ENCODE measurements around the gene PIK3R5. TPM values are rescaled to one million over a fixed set of nuclear protein-coding genes. Genes with fewer than 3 reads are reported as not detected.
"Not testable (repeated sequence)": the region's sequence is repeated elsewhere in the genome, so short reads cannot be mapped to it uniquely, and the experiment has no call there.

PIK3R5 gene
- total RNA-seq, 2 donors from 2014 or later, result 112 to 119 TPM

DNA sequence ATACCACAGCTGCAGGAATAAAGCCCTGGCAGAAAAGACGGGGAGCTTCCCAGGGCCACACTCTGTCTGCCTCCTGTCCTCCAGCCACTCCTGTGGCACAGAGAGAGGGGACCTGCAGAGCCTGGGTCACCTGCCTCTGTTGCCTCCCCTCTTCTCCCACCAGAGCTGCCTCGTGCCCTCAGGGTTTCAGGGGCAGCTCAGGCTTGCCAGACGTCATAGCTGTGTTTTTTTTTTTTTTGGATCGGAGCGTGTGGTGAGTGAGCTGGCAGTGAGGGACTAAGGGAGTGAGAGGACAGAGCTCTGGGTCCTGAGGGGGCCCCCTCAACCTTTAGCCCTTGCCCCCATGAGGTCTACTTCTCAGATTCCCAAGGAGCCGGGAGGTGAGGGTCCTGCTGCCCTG, 100.1 kb downstream of the PIK3R5 start:
- Mint-ChIP-seq H3K36me3 (no peaks in the 10 kb centered on the region), H3K4me1 (ENCODE audit: low read depth in 2 of 2) (peaks cover 52 to 61% of the 10 kb centered on the region in 2 donors), H3K4me3 (no peak overlapping the region), H3K9me3 (no peaks in the 10 kb centered on the region), H3K27ac (no peak overlapping the region), H3K27me3 (no peaks in the 10 kb centered on the region)
- DNase-seq (ENCODE audit: low spot score) (no peak), ATAC-seq (no peak)

DNA sequence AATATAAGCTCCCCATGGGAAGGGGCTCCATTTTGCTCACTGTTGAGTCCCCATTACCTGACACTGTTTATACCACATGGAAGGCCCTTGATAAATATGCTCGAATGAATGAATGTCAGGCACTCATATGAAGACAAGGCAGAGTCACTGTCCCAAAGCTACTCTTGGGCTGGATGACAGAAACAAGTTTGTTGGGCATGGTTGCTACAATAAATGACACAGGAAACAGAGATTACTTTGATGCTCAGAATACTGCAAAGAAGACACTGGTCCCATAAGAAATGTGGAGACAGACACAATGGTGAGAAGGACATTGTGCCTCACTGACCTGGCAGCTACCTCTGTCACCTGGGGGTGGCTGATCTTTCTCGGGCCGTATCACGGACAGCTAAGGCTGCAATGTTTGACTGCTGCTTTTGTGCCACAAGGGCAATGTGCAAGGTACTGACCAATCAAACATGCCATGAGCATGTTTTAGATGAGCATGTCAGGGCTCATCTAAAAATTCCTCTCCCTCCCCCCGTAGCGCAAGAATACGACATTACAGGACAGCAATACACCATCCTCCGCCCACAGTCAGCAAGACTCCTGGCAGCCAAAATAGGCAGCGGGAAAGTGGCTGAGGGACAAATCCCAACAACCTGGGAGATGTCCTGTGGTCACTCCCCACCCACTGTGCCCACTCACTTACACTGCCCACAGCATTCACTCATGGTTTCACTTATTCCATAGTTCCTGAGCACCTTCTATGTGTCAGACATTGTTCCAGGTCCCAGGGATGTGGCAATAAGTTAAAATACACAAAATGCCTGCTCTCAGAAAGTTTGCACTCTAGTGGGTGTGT, 103.1 kb downstream of the PIK3R5 start:
- Mint-ChIP-seq H3K27ac (no peak overlapping the region), H3K27me3 (no peaks in the 10 kb centered on the region), H3K36me3 (no peaks in the 10 kb centered on the region), H3K9me3 (no peaks in the 10 kb centered on the region), H3K4me3 (peak overlapping the region; percentile 19), H3K4me1 (ENCODE audit: low read depth in 2 of 2) (peaks cover 43 to 52% of the 10 kb centered on the region in 2 donors)
- DNase-seq (ENCODE audit: low spot score), result no peak
- no peak for ATAC-seq

DNA sequence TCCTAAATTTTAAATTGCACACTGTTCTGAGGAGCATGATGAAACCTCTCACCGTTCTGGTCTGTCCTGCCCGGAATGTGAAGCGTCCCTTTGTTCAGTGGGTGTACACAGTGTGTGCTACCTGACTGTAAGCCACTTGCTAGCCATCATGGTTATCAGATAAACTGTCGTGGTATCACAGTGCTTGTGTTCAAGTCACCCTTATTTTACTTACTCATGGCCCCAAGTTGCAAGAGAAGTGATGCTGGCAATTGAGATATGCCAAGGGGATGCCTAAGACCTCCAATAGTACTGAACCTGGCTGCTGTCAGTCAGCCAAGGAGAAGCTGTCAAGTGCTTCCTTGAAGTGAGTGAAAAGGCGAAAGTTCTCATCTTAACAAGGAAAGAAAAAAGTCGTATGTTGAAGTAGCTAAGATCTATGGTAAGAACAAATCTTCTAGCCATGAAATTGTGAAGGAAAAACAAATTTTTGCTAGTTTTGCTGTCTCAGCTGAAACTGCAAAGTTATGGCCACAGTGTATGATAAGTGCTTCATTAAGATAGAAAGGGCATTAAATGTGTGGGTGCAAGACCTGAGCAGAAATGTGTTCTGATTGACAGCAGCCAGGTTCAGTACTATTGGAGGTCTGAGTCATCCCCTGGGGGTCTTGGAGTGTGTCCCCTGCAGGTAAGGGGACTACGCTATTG, 103.9 kb downstream of the PIK3R5 start:
- peak overlapping the region in 1 of 2 donors; percentile 63 for H3K27ac Mint-ChIP-seq
- H3K4me3 Mint-ChIP-seq, result peak overlapping the region; percentile 69

DNA sequence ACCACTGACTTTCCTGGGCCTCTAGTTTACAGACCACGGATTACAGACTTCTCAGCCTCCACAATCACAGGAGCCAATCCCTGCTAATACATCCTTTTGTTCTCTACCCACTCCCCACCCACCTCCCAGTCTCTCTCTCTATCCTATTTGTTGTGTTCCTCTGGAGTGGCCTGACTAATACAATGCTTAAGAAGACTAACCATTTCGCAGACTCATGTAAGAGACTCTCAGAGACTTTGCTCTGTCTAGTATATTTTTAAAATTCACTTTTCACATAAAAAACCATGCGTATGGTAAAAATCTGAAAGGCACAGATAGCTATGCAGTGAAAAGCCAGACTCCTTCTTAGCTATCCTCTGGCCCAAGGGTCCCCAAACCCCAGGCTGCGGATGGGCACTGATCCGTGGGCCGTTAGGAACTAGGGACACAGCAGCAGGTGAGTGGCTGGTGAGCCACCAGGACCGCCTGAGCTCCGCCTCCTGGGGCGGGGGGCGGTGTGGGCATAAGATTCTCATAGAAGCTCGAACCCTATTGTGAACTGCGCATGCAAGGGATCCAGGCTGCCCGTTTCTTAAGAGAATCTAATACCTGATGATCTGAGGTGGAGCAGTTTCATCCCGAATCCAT, 105.6 kb downstream of the PIK3R5 start:
- H3K27ac Mint-ChIP-seq, result peak overlapping the region; percentile 45 to 83
- ATAC-seq (no peak), DNase-seq (ENCODE audit: low spot score) (no peak)
- H3K36me3 Mint-ChIP-seq, result no peaks in the 10 kb centered on the region
- H3K9me3 Mint-ChIP-seq, result no peaks in the 10 kb centered on the region
- H3K4me1 Mint-ChIP-seq (ENCODE audit: low read depth in 2 of 2), result peaks cover 36 to 41% of the 10 kb centered on the region in 2 donors
- H3K27me3 Mint-ChIP-seq, result no peaks in the 10 kb centered on the region
- H3K4me3 Mint-ChIP-seq, result peak overlapping the region; percentile 77

More for the DNA sequence above, 103.9 kb downstream of the PIK3R5 start:
- Mint-ChIP-seq H3K9me3 (no peaks in the 10 kb centered on the region), H3K36me3 (no peaks in the 10 kb centered on the region), H3K27me3 (no peaks in the 10 kb centered on the region), H3K4me1 (ENCODE audit: low read depth in 2 of 2) (peaks cover 39 to 44% of the 10 kb centered on the region in 2 donors)
- ATAC-seq (peak; percentile 41 to 59), DNase-seq (ENCODE audit: low spot score) (no peak)

DNA sequence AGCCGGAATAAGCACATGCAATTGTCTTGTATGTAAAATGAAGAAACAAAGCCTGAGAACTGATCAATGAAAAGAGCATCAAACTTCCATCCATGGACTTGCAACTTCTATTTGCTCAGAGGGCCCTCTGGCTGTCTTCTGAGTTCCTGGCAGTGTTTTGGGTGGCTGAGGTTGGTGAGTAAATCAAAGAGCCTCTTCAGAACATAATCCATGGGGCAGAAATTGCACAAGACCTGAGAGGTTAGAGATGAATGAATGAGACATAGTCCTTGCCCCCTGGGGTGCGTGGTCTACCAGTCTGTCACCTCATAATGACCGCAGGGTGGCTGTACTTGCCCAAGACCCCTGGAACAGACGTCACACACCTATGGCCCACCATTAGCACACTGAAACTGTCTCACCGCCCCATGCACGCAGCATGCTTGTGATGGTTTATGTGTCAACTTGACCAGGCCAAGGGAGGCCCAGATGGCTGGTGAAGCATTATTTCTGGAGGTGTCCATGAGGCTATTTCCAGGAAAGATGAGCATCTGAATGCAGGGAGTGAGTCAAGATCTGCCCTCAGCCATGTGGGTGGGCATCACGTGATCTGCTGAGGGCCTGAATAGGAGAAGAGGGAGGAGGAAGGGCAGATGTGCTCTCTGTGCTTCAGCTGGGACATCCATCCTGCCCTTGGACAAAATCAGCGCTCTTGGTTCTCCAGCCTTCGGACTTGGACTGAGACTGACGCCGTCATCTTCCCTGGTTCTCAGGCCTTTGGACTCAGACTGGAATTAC, 106.3 kb downstream of the PIK3R5 start:
- Mint-ChIP-seq H3K27ac (peak overlapping the region; percentile 45 to 83), H3K36me3 (no peaks in the 10 kb centered on the region), H3K27me3 (no peaks in the 10 kb centered on the region), H3K4me1 (ENCODE audit: low read depth in 2 of 2) (peaks cover 36 to 41% of the 10 kb centered on the region in 2 donors), H3K4me3 (peak overlapping the region; percentile 77), H3K9me3 (no peaks in the 10 kb centered on the region)
- peak; percentile 81 to 84 for ATAC-seq
- DNase-seq (ENCODE audit: low spot score), result peak; percentile 64

DNA sequence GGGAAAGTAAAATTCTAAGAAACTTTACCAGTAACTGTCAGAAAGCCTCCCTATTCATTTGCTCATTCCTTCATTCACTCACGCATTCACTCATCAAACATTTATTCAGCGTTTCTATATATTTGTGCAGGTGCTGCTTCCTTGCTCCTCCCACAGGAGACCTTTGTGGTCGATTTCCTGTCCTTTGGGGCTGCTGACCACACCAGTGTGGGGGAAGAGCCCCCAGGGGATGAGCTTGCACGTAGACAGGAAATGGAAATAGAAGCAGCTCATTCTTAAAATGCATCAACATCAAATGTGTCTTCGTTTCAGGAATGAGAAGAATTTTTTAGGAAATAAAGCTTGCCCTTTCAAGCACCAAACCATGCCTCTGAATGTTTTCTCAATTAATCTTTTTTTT, 107.6 kb downstream of the PIK3R5 start:
- H3K27me3 Mint-ChIP-seq, result no peaks in the 10 kb centered on the region
- no peaks in the 10 kb centered on the region for H3K36me3 Mint-ChIP-seq
- H3K4me3 Mint-ChIP-seq, result peak overlapping the region; percentile 62
- peak overlapping the region; percentile 45 to 83 for H3K27ac Mint-ChIP-seq
- peak; percentile 65 to 68 for ATAC-seq
- no peaks in the 10 kb centered on the region for H3K9me3 Mint-ChIP-seq
- DNase-seq (ENCODE audit: low spot score), result no peak
- H3K4me1 Mint-ChIP-seq (ENCODE audit: low read depth in 2 of 2), result peaks cover 36 to 41% of the 10 kb centered on the region in 2 donors

DNA sequence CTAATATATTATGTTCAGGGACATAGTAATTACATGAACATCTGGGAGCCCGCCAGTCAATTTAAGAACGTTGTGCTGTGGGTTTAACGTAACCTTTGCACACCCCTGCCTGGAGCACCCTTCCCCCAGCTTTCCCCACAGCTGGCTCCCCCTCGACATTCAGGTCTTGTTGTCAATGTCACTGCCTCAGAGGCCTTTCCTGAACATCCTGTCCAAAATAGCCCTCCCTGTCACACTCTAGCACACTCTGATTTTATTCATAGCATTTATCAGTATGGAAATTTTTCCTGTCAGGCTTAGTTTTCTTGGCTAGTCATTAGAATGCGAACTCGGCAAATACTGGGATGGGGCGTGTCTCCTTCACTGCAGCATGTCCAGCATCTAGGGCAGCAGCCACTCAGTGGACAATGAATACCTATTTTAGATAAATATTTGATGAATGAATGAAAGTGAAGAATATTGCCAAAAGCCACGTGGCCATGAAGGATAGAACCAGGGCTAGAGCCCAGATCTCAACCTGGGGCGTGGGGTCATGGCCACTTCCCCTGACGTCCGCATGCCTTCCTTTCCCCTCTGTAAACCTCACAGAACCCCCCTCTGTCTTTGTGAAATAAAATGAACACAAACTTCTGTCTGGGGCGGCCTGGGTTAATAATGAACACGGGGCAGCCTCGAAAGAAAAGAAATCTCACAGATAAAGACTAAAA, 108.5 kb downstream of the PIK3R5 start:
- H3K36me3 Mint-ChIP-seq, result no peaks in the 10 kb centered on the region
- peaks cover 30 to 32% of the 10 kb centered on the region in 2 donors for H3K4me1 Mint-ChIP-seq (ENCODE audit: low read depth in 2 of 2)
- H3K9me3 Mint-ChIP-seq, result no peaks in the 10 kb centered on the region
- no peak for ATAC-seq
- H3K27me3 Mint-ChIP-seq, result no peaks in the 10 kb centered on the region
- no peak for DNase-seq (ENCODE audit: low spot score)
- H3K4me3 Mint-ChIP-seq, result peak overlapping the region; percentile 62
- H3K27ac Mint-ChIP-seq, result no peak overlapping the region

DNA sequence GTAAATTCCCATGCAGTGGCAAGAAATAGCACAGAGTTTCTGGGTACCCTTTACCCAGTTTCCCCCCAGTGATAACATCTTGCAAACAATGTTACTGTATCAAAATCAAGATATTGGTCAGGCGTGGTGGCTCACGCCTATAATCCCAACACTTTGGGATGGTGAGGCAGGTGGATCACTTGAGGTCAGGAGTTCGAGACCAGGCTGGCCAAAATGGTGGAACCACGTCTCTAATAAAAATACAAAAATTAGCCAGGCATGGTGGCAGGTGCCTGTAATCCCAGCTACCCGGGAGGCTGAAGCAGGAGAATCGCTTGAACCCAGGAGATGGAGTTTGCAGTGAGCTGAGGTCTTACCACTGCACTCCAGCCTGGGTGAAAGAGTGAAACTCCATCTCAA, 109.3 kb downstream of the PIK3R5 start:
- not testable (repeated sequence) for H3K4me3 Mint-ChIP-seq; H3K9me3 Mint-ChIP-seq; H3K27ac Mint-ChIP-seq; ATAC-seq; H3K27me3 Mint-ChIP-seq; H3K36me3 Mint-ChIP-seq; DNase-seq (ENCODE audit: low spot score)
- peaks cover 21 to 24% of the 10 kb centered on the region in 2 donors for H3K4me1 Mint-ChIP-seq (ENCODE audit: low read depth in 2 of 2)

DNA sequence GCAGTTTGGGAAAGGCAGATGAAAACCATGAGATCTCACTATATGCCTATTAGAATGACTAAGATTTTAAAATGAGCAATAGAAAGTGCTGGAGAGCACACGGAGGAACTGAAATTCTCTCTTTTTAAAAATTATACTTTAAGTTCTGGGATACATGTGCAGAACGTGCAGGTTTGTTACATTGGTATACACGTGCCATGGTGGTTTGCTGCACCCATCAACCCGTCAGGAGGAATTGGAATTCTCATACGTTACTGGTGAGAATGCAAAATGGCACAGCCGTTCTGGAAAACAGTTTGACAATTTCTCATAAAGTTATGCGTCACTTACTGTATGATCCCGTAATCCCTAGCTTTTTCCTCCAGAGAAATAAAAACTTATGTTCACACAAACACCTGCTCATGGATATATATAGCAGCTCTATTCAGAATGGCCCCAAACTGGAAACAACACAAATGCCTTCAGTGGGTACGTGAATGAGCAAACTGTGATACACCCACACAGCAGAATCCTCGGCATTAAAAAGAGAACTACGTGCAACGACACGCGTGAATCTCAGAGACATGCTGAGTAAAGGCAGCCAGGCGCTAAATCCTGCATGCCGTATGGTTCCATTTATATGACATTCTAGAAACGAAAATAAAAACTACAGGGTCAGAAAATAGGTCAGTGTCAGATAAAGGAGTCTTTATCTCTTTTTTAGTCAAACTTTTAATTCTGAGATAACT, 109.9 kb downstream of the PIK3R5 start:
- no peak overlapping the region for H3K27ac Mint-ChIP-seq
- H3K4me3 Mint-ChIP-seq, result no peak overlapping the region
- ATAC-seq, result no peak
- H3K4me1 Mint-ChIP-seq (ENCODE audit: low read depth in 2 of 2), result peaks cover 19 to 20% of the 10 kb centered on the region in 2 donors
- DNase-seq (ENCODE audit: low spot score), result no peak
- no peaks in the 10 kb centered on the region for H3K9me3 Mint-ChIP-seq
- H3K36me3 Mint-ChIP-seq, result no peaks in the 10 kb centered on the region
- no peaks in the 10 kb centered on the region for H3K27me3 Mint-ChIP-seq

DNA sequence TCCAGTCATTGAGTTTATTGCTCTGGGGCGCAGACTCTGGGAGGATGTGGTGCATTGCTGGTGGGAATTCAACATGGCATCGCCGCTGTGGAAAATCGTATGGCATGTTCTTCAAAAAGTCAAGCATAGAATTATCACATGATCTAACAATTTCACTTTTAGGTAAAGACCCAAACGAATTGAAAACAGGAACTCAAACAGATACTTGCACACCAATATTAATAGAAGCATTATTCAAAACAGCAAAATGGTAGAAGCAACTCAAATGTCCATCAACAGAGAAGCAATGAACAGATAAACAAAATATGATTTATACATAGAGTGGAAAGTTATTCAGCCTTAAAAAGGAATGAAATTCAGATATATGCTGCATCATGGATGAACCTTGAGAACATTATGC, 113.9 kb downstream of the PIK3R5 start:
- H3K27me3 Mint-ChIP-seq, result no peaks in the 10 kb centered on the region
- no peaks in the 10 kb centered on the region for H3K4me1 Mint-ChIP-seq (ENCODE audit: low read depth in 2 of 2)
- no peaks in the 10 kb centered on the region for H3K9me3 Mint-ChIP-seq
- H3K4me3 Mint-ChIP-seq, result no peak overlapping the region
- no peak overlapping the region for H3K27ac Mint-ChIP-seq
- no peak for ATAC-seq
- DNase-seq (ENCODE audit: low spot score), result no peak
- H3K36me3 Mint-ChIP-seq, result no peaks in the 10 kb centered on the region

DNA sequence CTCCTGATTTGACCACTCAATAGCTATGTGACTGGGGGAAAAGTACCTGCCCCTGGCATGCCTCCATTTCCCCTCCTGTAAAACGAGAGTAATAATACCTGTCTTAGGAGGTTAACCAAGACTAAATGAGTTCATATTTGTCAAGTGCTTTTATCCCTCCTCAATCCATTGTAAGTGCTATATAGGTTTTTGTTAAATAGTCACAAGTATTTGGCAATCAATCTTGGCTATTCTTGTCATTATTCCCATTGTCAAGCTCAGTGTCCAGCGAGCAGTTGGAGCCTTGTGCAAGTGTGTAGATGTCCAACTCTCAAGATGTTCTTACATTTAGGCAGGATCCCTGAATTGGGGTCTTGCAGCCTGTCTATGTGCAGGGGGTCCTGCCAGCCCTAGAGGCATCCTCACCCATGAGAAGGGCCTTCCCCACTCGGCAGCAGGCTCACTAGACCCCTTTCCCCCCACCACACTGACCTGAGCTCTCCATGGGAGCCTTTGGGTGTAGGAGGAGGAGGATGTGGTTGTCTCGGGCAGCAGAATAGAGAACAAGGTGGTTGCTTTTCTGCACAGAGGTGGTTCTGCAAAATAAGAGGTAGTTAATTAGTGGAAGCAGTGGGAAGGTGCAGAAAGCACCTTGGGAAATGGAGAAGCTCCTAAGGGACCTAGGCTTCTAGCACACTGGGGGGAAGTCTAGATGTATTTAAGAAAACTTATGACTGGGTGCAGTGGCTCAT, 116.0 kb downstream of the PIK3R5 start:
- no peaks in the 10 kb centered on the region for H3K4me1 Mint-ChIP-seq (ENCODE audit: low read depth in 2 of 2)
- H3K27ac Mint-ChIP-seq, result no peak overlapping the region
- no peaks in the 10 kb centered on the region for H3K9me3 Mint-ChIP-seq
- no peak for ATAC-seq
- H3K4me3 Mint-ChIP-seq, result no peak overlapping the region
- DNase-seq (ENCODE audit: low spot score), result no peak
- no peaks in the 10 kb centered on the region for H3K36me3 Mint-ChIP-seq
- H3K27me3 Mint-ChIP-seq, result no peaks in the 10 kb centered on the region

DNA sequence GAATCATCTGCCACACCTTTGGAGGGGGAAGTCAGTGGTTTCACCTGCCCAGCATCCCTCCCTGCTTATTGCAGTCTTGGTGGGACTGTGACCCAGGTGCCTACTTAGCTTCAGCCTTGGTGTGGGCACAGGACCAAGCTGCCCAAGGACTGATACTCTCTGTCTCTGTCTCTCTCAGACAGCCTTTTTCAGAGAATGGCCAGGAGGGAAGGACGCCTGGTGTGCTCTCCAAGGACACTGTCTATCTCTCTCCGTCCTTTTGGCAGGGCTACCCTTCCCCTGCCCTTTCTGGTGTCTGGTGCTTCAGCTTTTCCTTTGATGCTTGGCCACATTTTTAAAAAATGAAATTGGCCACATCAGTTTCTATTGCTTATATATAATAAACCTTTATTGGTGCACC, 117.6 kb downstream of the PIK3R5 start:
- H3K36me3 Mint-ChIP-seq, result no peaks in the 10 kb centered on the region
- H3K27ac Mint-ChIP-seq, result no peak overlapping the region
- H3K9me3 Mint-ChIP-seq, result no peaks in the 10 kb centered on the region
- H3K4me3 Mint-ChIP-seq, result no peak overlapping the region
- DNase-seq (ENCODE audit: low spot score), result no peak
- ATAC-seq, result no peak
- H3K27me3 Mint-ChIP-seq, result no peaks in the 10 kb centered on the region
- H3K4me1 Mint-ChIP-seq (ENCODE audit: low read depth in 2 of 2), result no peaks in the 10 kb centered on the region

All from natural killer cell treated with Interleukin-12 subunit alpha and Interleukin-12 subunit beta and Interleukin-15 and Interleukin-18, amount 100 ng/mL, for 72 hours (primary cell).